AML-193 (cell line): ENCODE measurements around the gene PRRT1B.
"Not testable (repeated sequence)": the region's sequence is repeated elsewhere in the genome, so short reads cannot be mapped to it uniquely, and the experiment has no call there.

ENCODE experiments used
- DNase-seq, 2 experiments: peaks; one replicate each; lab custom pipeline; 2025; lab: John Stamatoyannopoulos, UW

PRRT1B gene

GRCh38 chr9:131545003-131545785, at the start of gene PRRT1B:
PRRT1B (plus strand) TSS chr9:131545523; CDS start chr9:131545616, 93 bp downstream.
- no peak for DNase-seq

- no peak for DNase-seq
These were observed 49.5 kb upstream of the PRRT1B start for GRCh38 chr9:131495785-131496184.

- DNase-seq: no peak
These were observed 48.4 kb upstream of the PRRT1B start for GRCh38 chr9:131496844-131497405.

GRCh38 chr9:131499254-131499767, 46.0 kb upstream of the PRRT1B start:
- no peak for DNase-seq

- DNase-seq: no peak
These were observed 44.9 kb upstream of the PRRT1B start for GRCh38 chr9:131500377-131500776.

GRCh38 chr9:131500939-131501541, 44.3 kb upstream of the PRRT1B start:
- DNase-seq: peak; percentile 17 to 38

- DNase-seq: peak; percentile 73 to 75
These were observed 42.3 kb upstream of the PRRT1B start, which contains the start of gene POMT1 for GRCh38 chr9:131502781-131503625. POMT1 (plus strand) TSS chr9:131502918; CDS start chr9:131504219, 1,301 bp downstream.

- peak; percentile 33 to 60 for DNase-seq
These were observed 41.5 kb upstream of the PRRT1B start for GRCh38 chr9:131503626-131504465.

GRCh38 chr9:131505012-131505411, 40.3 kb upstream of the PRRT1B start:
- no peak for DNase-seq

- DNase-seq: no peak
These were observed 33.9 kb upstream of the PRRT1B start for GRCh38 chr9:131511416-131511815.

- DNase-seq: no peak
These were observed 33.4 kb upstream of the PRRT1B start for GRCh38 chr9:131511880-131512279.

GRCh38 chr9:131513177-131513576, 32.1 kb upstream of the PRRT1B start:
- DNase-seq: no peak

- not testable (repeated sequence) for DNase-seq
These were observed 29.7 kb upstream of the PRRT1B start for GRCh38 chr9:131515559-131516031.

- DNase-seq: no peak
These were observed 29.2 kb upstream of the PRRT1B start for GRCh38 chr9:131516100-131516499.

GRCh38 chr9:131516930-131517329, 28.4 kb upstream of the PRRT1B start:
- DNase-seq: no peak

- no peak for DNase-seq
These were observed 27.5 kb upstream of the PRRT1B start for GRCh38 chr9:131517761-131518190.

GRCh38 chr9:131518553-131518952, 26.8 kb upstream of the PRRT1B start:
- no peak for DNase-seq

GRCh38 chr9:131520503-131520902, 24.8 kb upstream of the PRRT1B start:
- no peak for DNase-seq

GRCh38 chr9:131521203-131521602, 24.1 kb upstream of the PRRT1B start:
- DNase-seq: no peak

GRCh38 chr9:131521822-131522221, 23.5 kb upstream of the PRRT1B start:
- DNase-seq: no peak
